D721Med (cell line): ENCODE data around the gene PDCD7.
"Not testable (repeated sequence)": the region's sequence is repeated elsewhere in the genome, so short reads cannot be mapped to it uniquely, and the experiment has no call there.

Experiments
- DNase-seq: peaks from one replicate; pipeline ENCODE4 v3.0.0; 2011; ENCODE audit warnings: low spot score; ENCODE audit not compliant: insufficient read length
- FAIRE-seq: peaks from 2 replicates; lab custom pipeline; 2011; peaks lifted over from hg19 to GRCh38; lab: Jason Lieb, UNC
- TF ChIP-seq, protein P1 (sequence below): IDR thresholded peaks from 2 replicates; pipeline ENCODE4 v1.5.1; 2012; ENCODE audit warnings: mild to moderate bottlenecking, control low read depth; ENCODE audit not compliant: insufficient read depth; ENCODE audit errors: missing control alignments

Gene PDCD7

DNA sequence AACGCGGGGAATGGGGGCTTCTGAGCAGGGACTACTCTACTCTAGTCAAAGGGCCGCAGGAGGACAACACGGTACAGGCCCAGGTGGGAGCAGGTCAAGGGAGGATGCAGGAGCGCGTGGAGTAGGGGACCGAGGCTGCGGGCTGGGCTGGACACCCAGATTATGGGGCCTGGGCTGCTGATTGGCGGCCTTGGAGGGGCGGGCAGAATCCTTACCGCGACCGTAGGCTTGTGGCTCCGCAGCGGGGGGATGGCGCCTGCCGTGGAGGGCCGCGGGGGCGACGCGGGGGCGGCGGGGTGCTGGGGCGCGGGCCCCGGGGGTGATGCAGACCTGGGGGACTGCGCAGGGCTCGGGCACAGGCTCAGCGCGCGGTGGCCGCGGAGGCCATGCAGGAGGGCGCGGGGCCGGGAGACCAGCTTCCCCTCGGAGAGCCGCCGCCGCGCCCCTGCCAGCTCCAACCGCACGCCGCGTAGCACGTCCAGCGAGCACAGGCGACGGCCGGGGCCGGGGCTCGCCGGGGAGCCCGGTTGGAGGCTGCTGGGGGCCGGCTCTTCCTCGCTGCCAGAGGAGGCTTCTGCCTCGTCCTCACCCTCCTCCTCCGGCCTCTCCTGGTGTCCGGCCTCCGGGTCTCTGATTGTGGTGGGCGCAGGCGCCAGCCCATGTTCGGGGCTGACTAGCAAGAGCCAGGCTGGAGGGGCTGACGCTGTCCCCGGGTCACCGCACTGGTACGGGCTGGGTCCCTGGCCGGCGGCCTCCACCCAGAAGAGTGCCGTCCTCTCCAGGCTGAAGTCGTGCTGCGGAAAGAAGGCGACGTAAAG is 31.5 kb downstream of the PDCD7 start:
- TF ChIP-seq, protein P1, sequence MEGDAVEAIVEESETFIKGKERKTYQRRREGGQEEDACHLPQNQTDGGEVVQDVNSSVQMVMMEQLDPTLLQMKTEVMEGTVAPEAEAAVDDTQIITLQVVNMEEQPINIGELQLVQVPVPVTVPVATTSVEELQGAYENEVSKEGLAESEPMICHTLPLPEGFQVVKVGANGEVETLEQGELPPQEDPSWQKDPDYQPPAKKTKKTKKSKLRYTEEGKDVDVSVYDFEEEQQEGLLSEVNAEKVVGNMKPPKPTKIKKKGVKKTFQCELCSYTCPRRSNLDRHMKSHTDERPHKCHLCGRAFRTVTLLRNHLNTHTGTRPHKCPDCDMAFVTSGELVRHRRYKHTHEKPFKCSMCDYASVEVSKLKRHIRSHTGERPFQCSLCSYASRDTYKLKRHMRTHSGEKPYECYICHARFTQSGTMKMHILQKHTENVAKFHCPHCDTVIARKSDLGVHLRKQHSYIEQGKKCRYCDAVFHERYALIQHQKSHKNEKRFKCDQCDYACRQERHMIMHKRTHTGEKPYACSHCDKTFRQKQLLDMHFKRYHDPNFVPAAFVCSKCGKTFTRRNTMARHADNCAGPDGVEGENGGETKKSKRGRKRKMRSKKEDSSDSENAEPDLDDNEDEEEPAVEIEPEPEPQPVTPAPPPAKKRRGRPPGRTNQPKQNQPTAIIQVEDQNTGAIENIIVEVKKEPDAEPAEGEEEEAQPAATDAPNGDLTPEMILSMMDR: no peak
- FAIRE-seq (no peak), DNase-seq (no peak)

DNA sequence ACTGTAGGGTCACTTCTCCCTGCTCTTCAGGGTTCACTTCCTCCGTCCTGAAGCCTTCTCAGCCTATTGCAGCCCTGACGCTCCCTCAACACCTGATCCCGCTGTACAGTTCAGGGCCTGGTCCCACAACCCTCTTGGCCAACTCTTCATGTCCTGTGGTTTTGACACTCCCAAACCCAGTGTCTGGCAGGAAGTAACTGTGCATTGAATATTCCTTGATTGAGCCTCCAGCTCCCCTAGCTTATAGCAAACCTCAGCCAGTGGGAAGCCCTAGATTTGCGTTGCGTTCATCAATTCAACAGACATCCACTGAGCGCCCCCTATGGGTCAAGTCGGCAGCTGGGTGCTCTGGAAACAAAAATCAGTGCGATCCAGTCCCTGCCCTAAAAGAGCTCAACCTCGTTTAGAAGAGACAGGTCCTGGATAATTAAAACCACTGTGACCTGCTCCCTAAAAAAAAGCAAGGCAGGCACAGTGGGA is 32.2 kb downstream of the PDCD7 start:
- no peak for FAIRE-seq

DNA sequence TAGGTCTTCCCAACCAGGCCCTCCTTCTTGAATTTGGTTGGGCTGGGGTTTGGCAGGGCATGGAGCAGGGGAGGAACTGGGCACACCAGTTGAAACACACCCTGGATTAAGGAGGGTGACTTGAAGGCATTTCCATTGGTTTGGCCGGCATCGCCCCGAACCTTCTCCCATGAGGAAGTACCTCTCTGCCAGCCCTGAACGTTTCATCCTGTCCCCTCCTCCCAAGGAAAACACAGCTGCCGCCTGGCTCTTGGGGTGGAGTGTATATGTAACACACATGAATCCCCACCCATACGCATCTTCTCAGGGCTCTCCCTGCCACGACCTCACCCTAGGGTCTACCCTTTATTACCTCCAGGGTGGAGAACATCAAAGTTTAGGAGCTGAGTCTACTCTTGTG is 33.2 kb downstream of the PDCD7 start:
- DNase-seq: no peak
- FAIRE-seq: no peak
- TF ChIP-seq, protein P1: no peak

More for the DNA sequence above, 32.2 kb downstream of the PDCD7 start:
- TF ChIP-seq, protein P1: peak; percentile 67
- no peak for DNase-seq

DNA sequence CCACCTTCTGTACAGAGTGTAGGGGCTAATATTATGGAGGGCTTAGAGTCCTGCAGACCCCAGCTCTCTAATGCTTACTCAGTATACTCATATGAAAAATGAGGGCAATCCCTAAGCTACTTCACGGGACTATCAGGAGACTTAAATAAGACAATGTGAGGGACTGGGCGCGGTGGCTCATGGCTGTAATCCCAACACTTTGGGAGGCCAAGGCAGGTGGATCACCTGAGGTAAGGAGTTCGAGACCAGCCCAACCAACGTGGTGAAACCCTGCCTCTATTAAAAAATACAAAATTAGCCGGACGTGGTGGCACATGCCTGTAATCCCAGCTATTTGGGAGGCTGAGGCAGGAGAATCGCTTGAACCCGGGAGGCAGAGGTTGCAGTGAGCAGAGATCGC is 33.8 kb downstream of the PDCD7 start:
- FAIRE-seq, DNase-seq: not testable (repeated sequence)

DNA sequence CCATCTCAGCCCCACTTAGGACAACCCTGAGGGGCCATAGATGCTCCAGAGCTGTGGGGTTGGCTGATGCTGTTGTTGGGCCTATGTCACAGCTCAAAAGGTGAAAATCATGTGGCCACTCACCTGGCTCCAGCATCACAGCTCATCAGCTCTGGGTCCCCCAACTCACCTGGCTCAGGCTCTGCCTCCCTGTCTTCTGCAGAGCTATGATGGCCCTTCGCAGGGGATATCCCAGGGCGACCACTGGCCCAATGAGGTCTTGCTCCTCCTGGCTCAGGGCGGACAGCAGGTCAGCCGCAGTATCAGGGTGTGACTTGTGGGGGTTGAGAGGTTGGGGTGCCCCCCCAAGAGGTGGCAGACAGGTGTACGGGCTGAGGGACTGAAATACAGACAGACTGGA is 34.3 kb downstream of the PDCD7 start:
- DNase-seq: no peak
- TF ChIP-seq, protein P1: no peak
- no peak for FAIRE-seq

DNA sequence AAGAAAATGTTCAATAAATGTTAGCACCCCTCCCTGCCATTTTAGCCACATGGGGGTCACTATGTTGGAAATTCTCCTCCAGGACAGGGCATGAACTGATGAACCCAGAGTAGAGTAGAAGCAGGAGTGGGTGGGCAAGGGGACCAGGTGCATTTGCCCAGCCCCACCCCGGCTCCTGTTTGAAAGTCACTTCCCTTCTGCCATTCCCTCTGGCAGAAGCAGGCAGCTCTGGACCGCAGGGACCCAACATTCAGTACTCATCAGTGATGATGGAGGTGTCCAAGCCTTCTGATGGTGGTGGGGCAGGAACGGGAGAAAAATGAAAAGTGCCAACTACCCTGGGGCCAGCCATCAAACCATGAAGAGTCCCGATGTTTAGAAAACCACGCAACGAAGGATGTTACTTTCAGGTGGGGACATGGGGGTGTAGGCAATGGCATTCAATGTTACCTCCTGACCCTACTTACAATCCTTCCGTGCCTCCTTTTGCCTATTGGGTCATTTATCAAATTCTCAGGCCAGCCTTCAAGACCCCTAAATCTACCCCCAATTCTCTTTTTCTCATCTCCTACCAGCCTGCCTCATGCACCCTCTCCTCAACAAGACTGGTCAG is 35.9 kb downstream of the PDCD7 start:
- FAIRE-seq (no peak), DNase-seq (no peak)
- TF ChIP-seq, protein P1: no peak

DNA sequence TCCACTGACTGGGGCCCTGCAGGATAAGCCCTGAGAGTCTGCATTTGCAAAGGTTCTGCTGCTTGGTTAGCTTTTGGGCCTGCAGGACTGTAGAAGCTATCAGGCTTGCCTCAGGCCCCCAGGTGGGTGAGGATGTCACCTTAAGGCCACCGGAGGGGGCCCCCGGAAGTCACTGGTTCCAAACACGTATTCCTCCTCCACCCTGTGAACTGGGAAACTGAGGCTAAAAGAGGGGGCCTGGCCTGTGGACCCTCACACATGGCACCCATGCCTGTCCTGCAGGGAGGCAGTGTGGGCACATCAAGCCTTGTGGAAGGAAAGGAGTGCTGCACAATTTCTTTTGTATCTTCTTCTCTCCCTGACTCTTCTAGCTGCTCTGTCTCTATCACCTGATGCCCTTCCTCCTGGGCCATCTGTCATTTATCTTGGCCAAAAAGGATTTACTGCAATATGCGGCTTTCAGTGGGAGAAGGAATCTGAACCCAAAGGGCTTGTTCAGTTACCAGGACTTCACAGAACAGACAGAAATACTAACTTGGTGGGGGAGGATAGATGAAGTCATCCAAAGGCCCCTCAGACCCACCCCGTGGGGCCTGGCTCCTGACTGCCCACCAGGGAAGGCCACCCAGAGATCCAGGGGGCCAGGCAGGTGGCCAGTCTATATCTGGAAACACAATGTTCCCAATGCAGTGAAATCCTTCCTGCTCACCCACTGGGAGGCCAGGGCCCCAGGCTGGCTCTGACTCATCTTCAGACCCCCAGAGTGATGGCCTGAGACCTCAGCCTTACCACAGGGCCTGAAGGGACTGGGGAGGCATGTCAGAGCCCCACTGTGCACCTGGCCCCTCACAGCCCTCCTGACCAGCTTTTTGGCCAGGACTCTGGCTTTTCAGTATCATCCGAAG is 36.9 kb downstream of the PDCD7 start:
- FAIRE-seq (no peak), DNase-seq (no peak)
- TF ChIP-seq, protein P1: no peak
